Ovary (tissue), 3 donors: ENCODE results near the gene PIEZO1.

ENCODE experiments used
- CTCF ChIP-seq, 3 donors: fragments of 450-650 bp in 2 of 3; fragments of 200-600 bp in 1 of 3; IDR thresholded peaks; one replicate each; pipeline versions ENCODE4 v1.5.1 to v1.8.0; 2016 to 2022; ENCODE audit warnings: antibody characterized with exemption in 3 of 3, mild to moderate bottlenecking in 1 of 3
- EP300 ChIP-seq: sonication (generic); formaldehyde crosslinking; IDR thresholded peaks from one replicate; pipeline ENCODE4 v1.6.1; 2017; ENCODE audit warnings: antibody characterized with exemption
- POLR2A ChIP-seq: fragments of 450-650 bp; IDR thresholded peaks from one replicate; pipeline ENCODE4 v1.6.1; 2017; ENCODE audit warnings: antibody characterized with exemption, mild to moderate bottlenecking, moderate library complexity
- donor health status: DM: no; HTN: no; CAD: no.

DNA sequence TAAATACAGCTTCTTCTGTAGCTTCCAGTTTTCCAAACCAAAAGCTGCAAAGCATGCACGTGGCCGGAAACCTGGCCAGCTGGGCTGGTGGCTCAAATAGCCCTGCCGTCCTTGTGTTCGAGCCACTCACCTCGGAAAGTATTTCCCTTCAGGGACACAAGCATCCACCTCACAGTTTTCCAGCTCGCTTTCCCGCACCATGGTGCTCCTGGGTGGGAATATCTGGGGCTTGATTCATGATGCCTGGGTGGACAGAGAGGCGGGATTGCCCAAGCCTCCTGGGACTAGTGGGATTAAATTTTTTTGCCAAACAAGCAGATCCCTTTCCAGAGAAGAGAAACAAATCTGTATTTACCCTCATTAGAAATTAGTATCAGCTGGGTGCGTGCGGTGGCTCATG, 115.0 kb downstream of the PIEZO1 start:
- TF ChIP-seq CTCF (IDR thresholded peaks at IDR 0.05): no peak
- TF ChIP-seq POLR2A: no peak
- no peak for TF ChIP-seq EP300
